BE2C (cell line): ENCODE measurements around the gene ANKHD1.
A peak's percentile ranks its signal among the peaks of the same experiment; 100 is the strongest.
"Not testable (repeated sequence)": the region's sequence is repeated elsewhere in the genome, so short reads cannot be mapped to it uniquely, and the experiment has no call there.

Experiments used
- DNase-seq: peaks from one replicate; pipeline ENCODE4 v3.0.0-alpha.2; 2020
- H3K27me3 ChIP-seq: fragments of 250-450 bp; sonication (Bioruptor Pico); 2 replicates; pipeline ENCODE4 v1.5.1; 2020; ENCODE audit warnings: mild to moderate bottlenecking
- H3K36me3 ChIP-seq: fragments of 250-450 bp; sonication (Bioruptor Pico); 2 replicates; pipeline ENCODE4 v1.5.1; 2020; ENCODE audit warnings: mild to moderate bottlenecking
- H3K4me1 ChIP-seq: fragments of 250-450 bp; sonication (Bioruptor Pico); 2 replicates; pipeline ENCODE4 v1.5.1; 2020
- H3K4me3 ChIP-seq: 2 replicates; pipeline ENCODE4 v1.5.1; 2011; ENCODE audit warnings: low read depth, low read length
- H3K9me3 ChIP-seq: fragments of 250-450 bp; sonication (Bioruptor Pico); 2 replicates; pipeline ENCODE4 v1.5.1; 2020
- CTCF ChIP-seq: IDR thresholded peaks from 2 replicates; pipeline ENCODE4 v1.5.1; 2012; ENCODE audit warnings: mild to moderate bottlenecking, low read depth, low read length

ANKHD1 gene

GRCh38 chr5:140573683-140574082, 172.1 kb downstream of the ANKHD1 start:
- Histone ChIP-seq H3K27me3 (no peaks in the 10 kb centered on the region), H3K9me3 (no peaks in the 10 kb centered on the region), H3K4me3 (no peak overlapping the region), H3K36me3 (no peaks in the 10 kb centered on the region), H3K4me1 (no peaks in the 10 kb centered on the region)
- TF ChIP-seq CTCF: no peak
- no peak for DNase-seq

- Histone ChIP-seq H3K36me3 (no peaks in the 10 kb centered on the region), H3K4me1 (no peaks in the 10 kb centered on the region), H3K27me3 (no peaks in the 10 kb centered on the region), H3K4me3 (no peak overlapping the region), H3K9me3 (no peaks in the 10 kb centered on the region)
- TF ChIP-seq CTCF: no peak
- no peak for DNase-seq
Observed at GRCh38 chr5:140574165-140574564, 172.5 kb downstream of the ANKHD1 start.

GRCh38 chr5:140575309-140575708, 173.7 kb downstream of the ANKHD1 start:
- H3K36me3 ChIP-seq: no peaks in the 10 kb centered on the region

GRCh38 chr5:140576776-140577201, 175.2 kb downstream of the ANKHD1 start:
- no peaks in the 10 kb centered on the region for H3K27me3 ChIP-seq
- no peak overlapping the region for H3K4me3 ChIP-seq
- H3K9me3 ChIP-seq: no peaks in the 10 kb centered on the region
- H3K36me3 ChIP-seq: no peaks in the 10 kb centered on the region
- TF ChIP-seq CTCF: no peak
- no peak for DNase-seq
- no peaks in the 10 kb centered on the region for H3K4me1 ChIP-seq

More at GRCh38 chr5:140575309-140575708, 173.7 kb downstream of the ANKHD1 start:
- Histone ChIP-seq H3K4me1 (no peaks in the 10 kb centered on the region), H3K27me3 (no peaks in the 10 kb centered on the region), H3K9me3 (no peaks in the 10 kb centered on the region), H3K4me3 (no peak overlapping the region)
- TF ChIP-seq CTCF: peak; percentile 66
- peak; percentile 60 for DNase-seq

GRCh38 chr5:140579188-140579747, 177.6 kb downstream of the ANKHD1 start:
- not testable (repeated sequence) for DNase-seq, H3K36me3 ChIP-seq

GRCh38 chr5:140587495-140587894, 185.9 kb downstream of the ANKHD1 start:
- Histone ChIP-seq H3K4me3 (no peak overlapping the region), H3K36me3 (no peaks in the 10 kb centered on the region), H3K27me3 (no peaks in the 10 kb centered on the region), H3K9me3 (no peaks in the 10 kb centered on the region), H3K4me1 (no peaks in the 10 kb centered on the region)
- DNase-seq: no peak
- TF ChIP-seq CTCF: no peak

More at GRCh38 chr5:140579188-140579747, 177.6 kb downstream of the ANKHD1 start:
- H3K27me3 ChIP-seq, H3K4me1 ChIP-seq, H3K9me3 ChIP-seq, H3K4me3 ChIP-seq: not testable (repeated sequence)
